Measurements from ENCODE around the gene VPS33B. TPM values are rescaled to one million over a fixed set of nuclear protein-coding genes. Genes with fewer than 3 reads are reported as not detected.

The VPS33B gene
- polyA plus RNA-seq (2012; ENCODE audit: insufficient read length, low read depth): 20.9 TPM

- TF ChIP-seq REST (IDR thresholded peaks at IDR 0.05; ENCODE audit: insufficient read depth in 1 of 2, low read depth in 2 of 2, low read length in 2 of 2): peak in 1 of 2 experiments; percentile 37; a peak in 1 of 4 replicates
- TF ChIP-seq POLR2AphosphoS5 (IDR thresholded peaks at IDR 0.05; ENCODE audit: low read depth, low read length): peak; percentile 75; the same call in 1 of the 2 replicates
- TF ChIP-seq FOXP2 (optimal IDR thresholded peaks at IDR 0.05; ENCODE audit: borderline replicate concordance, extremely low read depth, extremely low read length, insufficient read depth): no peak
- peak; percentile 53; the same call in 1 of the 2 replicates for TF ChIP-seq TAF1 (IDR thresholded peaks at IDR 0.05; ENCODE audit: borderline replicate concordance, insufficient read depth, low read length)
- TF ChIP-seq SIN3A (IDR thresholded peaks at IDR 0.05; ENCODE audit: borderline replicate concordance, insufficient read depth, low read length): peak; percentile 82; the same call in 1 of the 2 replicates
Observed at GRCh38 chr15:91022075-91022831, at the start of gene VPS33B. VPS33B (minus strand) TSS chr15:91022594; CDS start chr15:91022249, 345 bp downstream.

GRCh38 chr15:91072161-91072560 lies 49.8 kb upstream of the VPS33B start:
- TF ChIP-seq SIN3A (IDR thresholded peaks at IDR 0.05; ENCODE audit: borderline replicate concordance, insufficient read depth, low read length) (no peak), POLR2AphosphoS5 (IDR thresholded peaks at IDR 0.05; ENCODE audit: low read depth, low read length) (no peak), REST (IDR thresholded peaks at IDR 0.05; ENCODE audit: insufficient read depth in 1 of 2, low read depth in 2 of 2, low read length in 2 of 2) (no peak), TAF1 (IDR thresholded peaks at IDR 0.05; ENCODE audit: borderline replicate concordance, insufficient read depth, low read length) (no peak), FOXP2 (optimal IDR thresholded peaks at IDR 0.05; ENCODE audit: borderline replicate concordance, extremely low read depth, extremely low read length, insufficient read depth) (no peak)

GRCh38 chr15:91070872-91071271 lies 48.5 kb upstream of the VPS33B start:
- TF ChIP-seq TAF1 (IDR thresholded peaks at IDR 0.05; ENCODE audit: borderline replicate concordance, insufficient read depth, low read length) (no peak), FOXP2 (optimal IDR thresholded peaks at IDR 0.05; ENCODE audit: borderline replicate concordance, extremely low read depth, extremely low read length, insufficient read depth) (no peak), POLR2AphosphoS5 (IDR thresholded peaks at IDR 0.05; ENCODE audit: low read depth, low read length) (no peak), SIN3A (IDR thresholded peaks at IDR 0.05; ENCODE audit: borderline replicate concordance, insufficient read depth, low read length) (no peak)

- TF ChIP-seq TAF1 (IDR thresholded peaks at IDR 0.05; ENCODE audit: borderline replicate concordance, insufficient read depth, low read length): no peak
- TF ChIP-seq REST (IDR thresholded peaks at IDR 0.05; ENCODE audit: insufficient read depth in 1 of 2, low read depth in 2 of 2, low read length in 2 of 2): no peak
- TF ChIP-seq POLR2AphosphoS5 (IDR thresholded peaks at IDR 0.05; ENCODE audit: low read depth, low read length): no peak
- TF ChIP-seq FOXP2 (optimal IDR thresholded peaks at IDR 0.05; ENCODE audit: borderline replicate concordance, extremely low read depth, extremely low read length, insufficient read depth): no peak
- no peak for TF ChIP-seq SIN3A (IDR thresholded peaks at IDR 0.05; ENCODE audit: borderline replicate concordance, insufficient read depth, low read length)
Observed at GRCh38 chr15:91068966-91069365, 46.6 kb upstream of the VPS33B start.

- no peak for TF ChIP-seq FOXP2 (optimal IDR thresholded peaks at IDR 0.05; ENCODE audit: borderline replicate concordance, extremely low read depth, extremely low read length, insufficient read depth)
- TF ChIP-seq TAF1 (IDR thresholded peaks at IDR 0.05; ENCODE audit: borderline replicate concordance, insufficient read depth, low read length): no peak
- no peak for TF ChIP-seq POLR2AphosphoS5 (IDR thresholded peaks at IDR 0.05; ENCODE audit: low read depth, low read length)
- TF ChIP-seq REST (IDR thresholded peaks at IDR 0.05; ENCODE audit: insufficient read depth in 1 of 2, low read depth in 2 of 2, low read length in 2 of 2): no peak
- no peak for TF ChIP-seq SIN3A (IDR thresholded peaks at IDR 0.05; ENCODE audit: borderline replicate concordance, insufficient read depth, low read length)
Observed at GRCh38 chr15:91068436-91068835, 46.0 kb upstream of the VPS33B start.
